HG03025 (cell line): ENCODE measurements around the gene COX6B2.

Experiments used
- ATAC-seq: cut with Tn5 transposase; IDR thresholded peaks from one replicate; pipeline ENCODE4 v1.9.1; 2021; ENCODE audit warnings: mild to moderate bottlenecking, moderate library complexity; ENCODE audit not compliant: unreplicated experiment, low FRiP score

Gene COX6B2

DNA sequence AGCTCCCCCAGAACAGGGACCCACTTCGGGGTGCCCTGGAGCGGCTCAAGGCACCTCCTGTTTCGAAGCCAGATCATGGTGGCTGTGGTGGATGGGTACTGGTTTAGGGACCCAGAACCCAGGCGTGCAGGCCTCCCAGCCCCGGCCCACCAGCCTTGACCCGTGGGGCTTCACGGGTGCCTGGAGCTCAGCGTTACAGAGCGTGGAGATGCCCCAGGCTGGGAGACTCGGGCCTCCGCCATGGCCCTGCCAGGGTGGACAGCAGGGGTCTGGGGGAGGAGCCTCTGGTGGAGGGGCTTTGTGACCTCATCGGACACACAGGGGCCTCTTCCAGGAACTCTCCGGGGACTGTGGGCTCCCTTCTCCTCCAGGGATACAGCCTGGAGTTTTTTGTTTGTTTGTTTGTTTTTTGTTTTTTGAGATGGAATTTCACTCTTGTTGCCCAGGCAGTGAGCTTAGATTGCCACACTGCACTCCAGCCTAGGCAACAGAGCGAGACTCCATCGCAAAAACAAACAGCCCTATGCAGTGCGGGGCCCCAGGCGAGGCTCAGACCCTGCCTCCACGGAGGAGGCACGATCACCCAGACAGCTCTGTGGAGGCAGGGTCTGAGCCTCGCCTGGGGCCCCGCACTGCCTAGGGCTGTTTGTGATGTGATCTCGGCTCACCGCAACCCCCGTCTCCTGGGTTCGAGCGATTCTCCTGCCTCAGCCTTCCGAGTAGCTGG, 8.6 kb upstream of the COX6B2 start, which contains the start of gene GARIN5B:
Gene GARIN5B, minus strand, starts transcription at position 271 of the 727 bp plus-strand sequence. Its CDS starts 194 bp downstream, at position 77.
- no peak for ATAC-seq

DNA sequence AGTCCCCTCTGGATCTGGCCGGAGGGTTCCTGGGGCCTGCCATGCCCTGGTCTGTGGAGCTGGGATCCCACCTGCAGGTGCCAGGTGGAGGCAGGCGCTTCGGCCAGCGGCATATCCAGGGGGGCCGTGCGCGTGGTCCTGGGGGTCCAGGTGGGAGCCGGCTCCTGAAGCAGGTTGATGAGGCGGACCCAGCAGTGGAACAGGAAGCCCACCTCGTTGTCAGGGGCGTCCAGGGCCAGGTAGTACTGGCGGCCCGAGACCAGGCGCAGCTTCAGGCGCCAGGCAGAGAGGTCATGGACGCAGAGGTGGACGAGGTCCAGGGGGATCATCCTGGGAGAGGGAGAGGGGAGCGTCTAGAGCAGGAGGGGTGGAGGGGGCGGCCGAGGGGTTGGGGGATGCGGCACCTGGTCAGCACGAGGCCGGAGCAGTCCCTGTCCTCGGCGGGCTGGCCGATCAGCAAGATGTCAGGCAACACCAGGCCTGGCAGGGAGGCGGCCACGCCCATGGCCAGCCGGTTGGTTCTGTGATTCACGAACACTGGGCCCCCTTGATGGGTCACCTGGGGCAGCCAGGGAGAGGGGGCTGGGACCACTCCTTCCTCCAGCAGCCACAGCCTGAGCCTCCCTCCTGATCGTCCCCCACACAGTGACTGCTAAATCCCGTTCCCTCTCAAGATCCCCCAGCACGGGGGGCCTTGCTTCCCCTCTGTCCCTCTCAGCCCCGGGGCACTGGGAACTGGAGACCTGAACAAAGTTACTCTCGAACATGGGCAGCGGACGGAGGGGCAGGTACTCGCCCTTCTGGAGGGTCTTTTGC, 7.9 kb upstream of the COX6B2 start:
- no peak for ATAC-seq

DNA sequence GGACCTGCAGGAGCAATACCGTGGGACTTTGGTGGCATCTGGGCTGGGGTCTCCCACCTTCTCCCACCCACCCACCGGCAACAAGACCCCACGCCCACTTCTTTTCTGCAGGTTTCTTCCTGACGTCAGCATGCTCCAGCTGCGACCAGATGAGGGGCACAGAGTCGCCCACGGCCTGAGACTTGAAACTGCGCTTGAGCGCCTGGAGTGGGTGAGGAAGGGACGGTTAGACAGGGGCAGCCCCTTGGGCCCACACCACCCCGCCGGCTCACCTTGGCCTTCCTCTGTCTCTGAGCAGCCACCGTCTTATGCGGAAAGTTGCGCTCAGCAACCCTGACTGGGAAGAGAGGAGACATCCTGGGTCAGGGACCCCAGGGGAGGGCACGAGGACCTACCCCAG, 6.4 kb upstream of the COX6B2 start:
- no peak for ATAC-seq

DNA sequence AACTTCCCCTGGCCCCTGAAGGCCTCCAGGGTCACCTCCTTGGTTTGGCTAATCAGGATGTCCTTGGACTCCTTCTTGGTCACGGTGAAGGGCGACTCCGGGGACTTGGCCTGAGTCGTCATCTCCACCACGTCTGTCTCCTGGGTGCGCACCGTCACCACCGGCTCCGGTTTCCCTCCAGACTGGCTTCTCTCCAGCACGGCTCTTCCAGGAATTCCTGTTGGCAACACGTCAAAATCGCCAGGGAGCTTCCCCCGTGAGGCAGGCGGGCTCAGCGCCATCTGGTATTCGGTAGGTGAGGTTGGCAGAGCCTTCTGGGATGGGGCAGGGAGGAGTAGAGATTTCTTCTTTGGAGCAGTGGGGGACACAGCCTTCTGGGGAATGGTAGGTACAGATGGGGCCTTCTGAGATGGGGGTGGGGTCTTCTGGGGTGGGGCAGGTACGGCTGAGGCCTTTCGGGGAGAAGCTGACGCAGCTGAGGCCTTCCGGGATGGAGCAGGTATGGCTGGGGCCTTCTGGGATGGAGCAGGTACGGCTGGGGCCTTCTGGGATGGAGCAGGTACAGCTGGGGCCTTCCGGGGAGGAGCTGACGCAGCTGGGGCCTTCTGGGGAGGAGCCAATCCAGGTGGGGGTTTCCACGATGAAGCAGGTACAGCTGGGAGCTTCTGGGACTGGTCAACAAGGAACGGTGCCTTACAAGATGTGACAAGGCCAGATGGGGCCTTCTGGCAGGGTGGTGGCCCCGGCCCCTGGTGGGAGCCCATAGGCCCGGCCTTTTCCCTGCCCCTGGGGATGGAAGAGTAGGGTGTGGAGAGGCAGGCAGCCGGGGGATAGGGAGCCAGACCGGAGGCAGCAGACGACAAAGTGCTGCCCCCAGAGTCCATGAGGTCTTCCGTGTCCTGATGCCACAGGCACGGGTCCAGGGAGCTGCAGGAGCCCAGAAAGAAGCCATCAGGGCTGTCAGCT, 4.7 kb upstream of the COX6B2 start:
- ATAC-seq, result no peak

DNA sequence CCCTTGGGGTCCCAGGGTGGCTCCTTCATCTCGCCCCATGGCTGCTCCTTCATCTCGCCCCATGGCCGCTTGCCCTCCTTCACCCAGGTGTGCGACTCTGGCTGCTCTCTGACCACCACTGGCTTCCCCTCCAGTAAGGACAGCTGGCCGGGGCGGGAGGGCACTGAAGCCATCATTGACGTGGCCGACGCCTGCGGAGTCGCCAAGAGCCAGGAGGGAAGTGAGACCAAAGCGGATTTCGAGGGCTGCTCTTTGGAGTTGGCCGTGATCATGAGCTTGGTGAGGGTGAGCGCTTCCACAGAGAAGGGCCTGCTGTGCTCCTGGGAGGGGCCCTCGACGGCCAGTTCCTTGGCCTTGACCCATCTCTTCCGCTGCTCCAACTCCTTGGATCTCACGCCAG, 4.0 kb upstream of the COX6B2 start:
- ATAC-seq, result no peak

DNA sequence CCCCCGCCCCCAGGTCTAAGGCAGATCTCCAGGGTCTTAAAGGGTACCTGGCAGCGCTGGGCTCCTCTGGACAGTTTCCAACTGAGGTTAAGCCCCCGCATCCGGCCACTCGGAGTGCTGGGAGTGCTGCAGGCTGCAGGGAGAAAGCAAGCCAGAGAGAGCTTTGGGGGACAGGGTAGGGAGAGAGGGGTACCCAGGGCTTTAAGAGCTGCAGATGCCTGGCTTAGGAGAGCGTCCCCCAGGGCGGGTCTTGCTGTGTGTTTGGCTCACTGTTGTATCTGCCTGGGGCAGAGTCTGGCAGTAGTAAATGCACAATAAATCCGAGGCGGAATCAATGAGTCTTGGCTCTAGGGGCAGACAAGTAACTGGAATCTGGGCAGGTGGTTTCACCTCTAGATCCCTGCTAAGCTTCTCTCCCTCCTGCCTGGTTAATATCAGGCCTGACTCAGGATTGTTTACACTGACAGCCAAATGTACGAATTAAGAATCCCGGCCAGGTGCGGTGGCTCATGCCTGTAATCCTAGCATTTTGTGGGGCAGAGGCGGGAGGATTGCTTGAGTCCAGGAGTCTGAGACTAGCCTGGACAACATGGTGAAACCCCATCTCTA, 798 bp upstream of the COX6B2 start:
- no peak for ATAC-seq

DNA sequence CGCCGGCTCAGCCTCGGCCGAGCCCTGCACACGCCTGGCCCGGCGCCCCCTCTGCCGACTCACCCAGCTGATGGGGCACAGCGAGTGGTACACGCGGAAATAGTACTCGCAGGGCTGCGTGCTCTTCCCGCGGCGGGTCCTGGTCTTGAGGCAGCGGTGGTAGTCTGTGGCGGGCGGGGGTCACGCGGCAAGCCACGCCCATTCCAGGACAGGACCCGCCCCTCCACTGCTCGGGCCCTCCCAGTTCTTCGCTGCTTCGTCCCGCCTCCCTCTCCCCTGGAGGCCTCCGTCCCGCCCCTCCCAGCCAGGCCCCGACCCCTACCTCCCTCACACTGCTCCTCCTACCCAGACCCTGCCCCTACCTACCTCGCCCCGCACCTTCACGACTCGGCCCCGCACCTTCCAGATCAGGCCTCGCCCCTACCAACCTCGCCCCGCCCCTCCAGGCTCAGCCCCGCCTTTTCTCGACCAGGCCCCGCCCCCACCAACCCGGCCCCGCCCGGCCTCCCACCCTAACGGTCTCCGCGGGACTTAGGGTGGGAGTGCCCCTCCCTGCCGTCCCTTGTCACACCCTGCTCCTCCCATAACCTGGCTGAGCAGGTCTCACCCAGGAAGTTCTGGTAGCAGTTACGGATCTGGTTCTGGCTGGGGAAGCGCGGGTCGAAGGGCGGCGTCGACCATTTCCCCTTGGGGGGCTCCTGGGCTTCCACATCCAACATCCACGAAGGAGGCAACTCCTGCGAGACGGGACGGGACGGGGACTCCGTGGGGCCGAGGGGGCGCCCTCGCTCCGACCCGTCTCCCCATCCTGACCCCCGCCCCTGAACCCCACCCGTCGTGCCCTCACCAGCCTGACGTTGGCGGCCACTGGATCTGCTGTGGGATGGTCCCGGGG, 469 bp downstream of the COX6B2 start:
- no peak for ATAC-seq

DNA sequence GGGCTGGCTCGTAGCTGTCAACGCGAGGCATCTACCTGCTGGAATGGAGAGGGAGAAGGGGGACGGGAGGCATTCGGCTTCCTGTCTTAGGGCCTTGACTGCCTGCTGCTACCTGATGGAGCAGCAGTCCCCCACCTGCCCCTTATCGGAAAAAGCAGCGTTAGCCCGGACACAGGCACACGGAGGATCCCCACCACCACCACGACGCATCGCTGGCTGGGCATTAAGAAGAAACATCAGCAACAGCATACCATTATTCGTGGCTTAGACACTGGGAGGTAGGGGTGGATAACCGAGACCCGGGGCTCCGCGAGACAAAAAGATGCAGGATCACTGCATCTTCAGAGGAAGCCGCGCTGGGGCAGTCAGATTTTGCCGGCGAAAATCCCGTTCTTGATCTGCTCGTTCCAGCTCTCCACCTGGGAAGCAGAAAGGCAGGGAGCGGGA, 1.1 kb downstream of the COX6B2 start:
- no peak for ATAC-seq

DNA sequence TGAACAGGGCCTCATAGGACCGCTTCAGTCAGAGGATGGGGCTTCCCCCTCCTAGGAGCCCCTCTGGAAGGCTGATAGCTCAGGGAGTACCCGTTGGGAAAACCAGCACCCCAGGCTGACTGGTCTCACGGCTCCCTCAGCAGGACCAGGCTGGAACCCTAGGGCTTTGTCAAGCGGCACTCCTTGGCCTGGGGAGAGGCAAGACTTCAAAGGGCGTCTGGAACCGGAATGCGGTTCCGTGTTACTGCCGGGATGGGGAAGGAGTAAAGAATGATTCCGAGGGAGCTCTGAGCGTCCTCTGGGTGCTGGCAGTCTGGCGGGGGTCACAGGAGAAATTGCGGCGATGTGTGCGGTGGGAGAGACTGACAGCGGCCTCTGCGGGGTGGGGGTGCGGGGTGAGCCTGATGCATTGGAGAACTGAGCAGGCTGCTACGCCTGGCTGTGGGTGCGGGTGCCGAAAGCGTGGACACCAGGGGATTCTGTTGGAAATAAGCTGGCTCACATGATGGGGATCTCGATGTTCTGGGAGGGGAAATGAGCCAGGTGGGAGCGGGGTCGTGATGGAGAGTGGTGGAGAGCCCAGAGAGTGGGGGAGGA, 1.9 kb downstream of the COX6B2 start:
- no peak for ATAC-seq

DNA sequence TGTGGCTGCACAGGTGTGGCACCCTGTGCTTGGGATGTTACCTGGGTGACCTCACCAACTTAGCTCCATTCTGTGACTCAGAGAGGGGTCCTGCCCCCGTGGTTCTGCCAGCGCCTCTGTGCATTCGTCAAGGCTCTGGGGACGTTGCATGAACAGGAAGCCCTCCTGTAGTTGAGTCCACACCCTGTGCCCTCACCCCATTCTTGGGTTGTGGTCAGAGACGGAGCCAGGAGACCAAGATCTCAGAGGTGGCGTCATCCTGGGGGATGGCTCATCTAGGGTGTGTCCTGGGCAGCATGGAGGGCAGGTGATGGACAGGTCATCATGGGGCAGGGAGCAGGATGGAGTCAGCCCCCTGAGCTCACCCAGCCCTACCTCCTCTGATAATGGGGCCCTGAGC, 2.5 kb downstream of the COX6B2 start:
- no peak for ATAC-seq

DNA sequence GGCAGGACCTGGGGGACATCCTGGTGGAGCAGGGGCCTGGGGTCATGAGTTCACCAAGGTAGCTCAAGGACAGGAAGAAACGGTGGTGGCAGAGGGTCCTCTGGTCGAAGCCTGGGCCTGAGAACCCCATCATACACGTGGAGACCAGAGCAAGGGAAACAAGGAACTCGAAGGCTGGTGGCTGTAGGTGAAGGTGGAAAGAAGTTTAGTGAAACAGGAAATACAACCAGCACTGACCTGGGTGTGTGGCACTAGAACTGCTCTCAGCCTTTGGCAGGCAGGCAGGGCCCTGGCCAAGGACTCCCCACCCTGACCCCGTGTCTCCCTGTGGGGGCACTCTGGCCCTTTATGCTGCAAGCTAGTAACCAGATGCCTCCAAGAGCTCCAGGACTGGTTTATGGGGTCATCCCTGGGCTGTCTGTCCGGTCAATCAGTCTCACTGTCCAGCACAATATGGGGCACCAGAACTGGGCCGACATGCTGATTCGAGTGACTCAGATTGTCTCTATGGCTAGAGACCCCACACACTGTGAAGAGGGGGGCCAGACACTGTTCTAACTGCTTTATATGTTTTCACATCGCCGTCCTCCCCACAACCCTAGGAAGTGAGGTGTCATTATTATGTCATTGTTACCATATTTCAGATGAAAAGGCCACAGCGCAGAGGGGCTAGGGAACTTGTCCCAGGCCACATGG, 3.8 kb downstream of the COX6B2 start:
- ATAC-seq, result no peak

DNA sequence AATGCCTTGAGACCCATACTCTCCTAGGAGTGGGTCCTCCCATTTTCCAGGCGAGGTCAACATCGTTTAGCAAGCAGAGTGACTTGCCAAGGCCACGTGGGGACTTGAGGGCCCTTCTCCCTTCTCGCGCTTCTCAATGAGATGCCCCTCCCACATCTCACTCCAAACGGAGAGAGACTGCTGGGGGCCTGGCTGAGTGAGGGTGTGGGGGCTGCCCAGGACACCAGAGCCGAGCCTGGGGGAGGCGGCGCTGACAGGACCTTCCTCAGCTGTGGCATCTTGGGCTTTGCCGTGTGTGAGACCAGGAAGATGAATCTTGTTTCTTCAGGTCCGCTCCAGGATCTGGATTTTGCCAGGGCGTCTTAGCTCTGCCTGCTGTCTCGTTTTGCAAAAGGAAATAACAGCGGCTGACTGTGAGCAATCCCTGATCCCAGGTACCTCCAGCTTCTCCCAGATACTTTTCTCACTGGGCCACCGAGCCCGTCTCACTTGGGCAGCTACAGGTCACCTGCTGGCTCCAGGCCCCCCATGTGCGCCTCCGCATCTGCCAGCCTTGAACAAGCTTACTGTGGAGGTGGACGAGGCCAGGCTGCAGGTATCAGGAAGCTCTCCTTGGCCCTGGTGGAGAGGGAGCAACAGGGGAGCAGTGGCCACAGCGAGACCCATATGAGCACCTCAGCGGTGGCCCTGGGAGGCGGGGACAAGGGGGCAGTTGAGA, 6.0 kb downstream of the COX6B2 start:
- ATAC-seq, result no peak

DNA sequence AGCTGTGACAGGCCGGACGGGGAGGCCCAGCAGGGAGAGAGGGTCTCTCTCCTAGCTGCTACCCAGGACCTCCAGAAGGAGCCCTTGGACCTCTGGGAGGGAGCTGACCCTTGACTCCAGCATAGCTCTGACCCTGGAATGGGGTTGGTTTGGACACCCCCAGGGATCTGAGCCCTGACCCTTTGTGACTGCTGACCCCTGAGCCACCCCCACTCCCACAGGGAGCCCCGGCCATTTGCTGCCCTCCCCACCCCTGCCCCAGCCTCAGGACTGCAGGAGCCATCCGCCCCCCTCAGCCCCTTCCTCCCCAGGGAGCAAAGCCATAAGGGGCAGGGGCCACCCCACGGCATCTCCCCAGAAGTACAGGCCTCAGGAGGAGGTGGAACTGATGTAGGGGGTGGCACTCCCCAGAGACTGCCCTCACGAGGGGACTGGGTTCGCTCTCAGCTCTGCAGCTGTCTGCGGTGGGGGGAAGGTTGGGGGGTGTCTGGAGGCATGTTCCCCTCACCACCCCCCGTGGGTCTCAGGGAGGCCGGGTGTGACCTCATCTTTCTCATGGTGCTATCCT, 7.0 kb downstream of the COX6B2 start:
- no peak for ATAC-seq

DNA sequence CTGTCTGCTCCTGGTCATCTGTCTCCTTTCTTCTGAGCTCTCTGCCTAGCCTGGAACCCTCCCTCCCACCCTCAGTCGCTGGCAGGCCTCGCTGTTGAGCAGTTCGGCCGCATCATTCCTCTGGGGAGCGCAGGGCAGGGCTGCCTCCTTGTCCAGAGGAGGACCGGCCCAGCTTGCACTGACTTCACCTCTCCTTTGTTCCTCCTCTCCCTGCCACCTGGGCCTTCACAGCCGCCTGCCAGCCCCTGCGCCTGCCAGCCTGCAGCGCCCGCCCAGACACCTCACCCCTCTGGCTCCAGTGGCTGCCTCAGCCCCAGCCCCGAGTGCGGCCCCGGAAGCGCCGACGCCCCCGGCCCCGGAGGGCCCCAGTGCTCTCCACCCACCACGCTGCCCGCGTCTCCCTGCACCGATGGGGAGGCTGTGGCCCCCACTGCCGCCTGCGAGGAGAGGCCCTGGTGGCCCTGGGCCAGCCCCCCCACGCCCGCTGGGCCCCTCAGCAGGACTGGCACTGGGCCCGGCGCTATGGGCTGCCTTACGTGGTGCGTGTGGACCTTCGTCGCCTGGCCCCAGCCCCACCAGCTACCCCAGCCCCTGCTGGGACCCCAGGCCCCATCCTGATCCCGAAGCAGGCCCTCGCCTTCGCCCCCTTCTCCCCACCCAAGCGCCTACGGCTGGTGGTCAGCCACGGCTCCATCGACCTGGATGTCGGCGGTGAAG, 7.6 kb downstream of the COX6B2 start:
- no peak for ATAC-seq

DNA sequence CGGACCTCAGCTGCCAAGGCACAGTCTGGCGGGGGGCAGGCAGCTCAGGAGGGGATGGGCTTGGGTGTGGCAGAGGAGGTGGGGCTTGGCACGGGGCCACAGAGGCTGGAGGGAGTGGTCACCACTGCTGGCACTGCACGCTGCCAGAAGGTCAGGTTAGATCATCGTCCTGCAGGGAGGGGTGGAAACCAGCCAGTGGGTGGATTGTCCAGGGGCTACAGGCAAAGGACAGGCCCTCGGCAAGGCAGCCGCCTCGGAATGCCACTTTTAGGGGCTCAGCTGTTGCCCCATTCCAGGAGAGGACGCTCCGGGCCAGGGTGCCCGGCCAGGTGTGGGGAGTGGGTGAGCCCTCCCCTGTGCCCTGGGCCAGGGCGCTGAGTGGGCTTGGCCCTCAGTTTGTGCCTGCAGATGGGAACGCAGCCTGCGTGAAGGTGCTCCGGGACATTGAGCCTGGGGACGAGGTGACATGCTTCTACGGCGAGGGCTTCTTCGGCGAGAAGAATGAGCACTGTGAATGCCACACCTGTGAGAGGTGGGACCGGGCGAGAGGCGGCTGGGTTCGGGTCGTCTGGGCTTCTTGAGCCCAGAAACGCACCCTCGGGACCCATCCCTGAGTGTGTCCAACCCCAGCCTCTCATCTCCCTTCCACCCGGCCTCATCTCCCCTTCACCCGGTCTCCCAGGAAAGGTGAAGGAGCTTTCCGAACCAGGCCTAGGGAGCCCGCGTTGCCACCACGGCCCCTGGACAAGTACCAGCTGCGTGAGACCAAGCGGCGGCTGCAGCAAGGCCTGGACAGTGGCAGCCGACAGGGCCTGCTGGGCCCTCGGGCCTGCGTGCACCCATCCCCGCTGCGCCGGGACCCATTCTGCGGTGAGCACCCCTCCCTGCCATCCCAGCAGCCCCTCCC, 8.4 kb downstream of the COX6B2 start:
- ATAC-seq, result no peak
